ENCODE measurements around the gene PXDN. TPM values are rescaled to one million over a fixed set of nuclear protein-coding genes. Genes with fewer than 3 reads are reported as not detected.

Gene PXDN
- total and polyA plus RNA-seq, 2 of the 4 experiments (the other 2 are of a cell fraction), result 153 to 332 TPM

DNA sequence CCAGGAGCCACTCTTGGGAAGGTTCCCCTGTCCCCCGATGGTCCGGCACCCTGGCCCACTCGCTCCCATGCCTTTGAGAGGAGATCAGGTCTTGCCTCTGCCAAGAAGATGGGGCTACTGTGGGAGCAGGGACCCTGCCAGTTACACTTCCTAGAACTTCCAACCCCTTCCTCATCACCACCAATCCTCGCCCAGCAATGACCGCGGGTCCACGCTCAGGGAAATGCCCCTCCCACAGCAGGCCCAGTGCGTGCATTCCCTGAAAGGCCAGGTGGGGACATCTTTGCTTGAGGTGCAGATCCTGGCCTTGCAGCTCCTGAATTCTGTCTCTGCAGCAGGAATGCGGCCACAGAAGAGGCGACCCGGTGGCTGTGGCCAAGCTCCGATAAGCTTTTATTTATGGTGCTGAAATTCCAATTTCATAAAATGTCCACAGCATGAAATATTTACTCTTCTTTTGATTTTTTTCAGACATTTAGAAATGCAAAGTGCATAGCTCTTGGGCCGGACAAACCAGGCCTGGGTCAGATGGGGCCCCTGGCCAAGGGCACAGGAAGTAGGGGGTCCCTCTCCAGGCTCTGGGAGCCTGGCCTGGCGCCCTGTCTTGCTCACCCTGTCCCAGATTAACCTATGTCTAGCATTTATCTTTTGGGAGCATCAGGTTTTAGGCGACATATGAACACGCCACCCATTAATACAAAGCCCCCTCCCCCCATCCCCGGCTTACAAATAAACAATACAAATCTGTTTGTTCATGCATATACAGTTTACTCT is 29.8 kb downstream of the PXDN start:
- no peak overlapping the region for H2BK120ac ChIP-seq (ENCODE audit: low read depth, low read length)
- H2AK9ac ChIP-seq (replicated peaks; ENCODE audit: low read depth, low read length, poor library complexity), result no peak overlapping the region
- no peak overlapping the region for H3K18ac ChIP-seq (ENCODE audit: low read depth, low read length)
- no peaks in the 10 kb centered on the region for H3K9me3 ChIP-seq (ENCODE audit: control insufficient read depth, insufficient read depth, low read length)
- H3K9ac ChIP-seq (ENCODE audit: low read depth, low read length), result no peak overlapping the region
- POLR2A ChIA-PET (ENCODE audit: unreplicated experiment), result no interaction called here
- no peak for ATAC-seq (ENCODE audit: low read depth)
- no peaks in the 10 kb centered on the region for H3K27me3 ChIP-seq (ENCODE audit: control insufficient read depth, insufficient read depth, low read length)
- H2BK5ac ChIP-seq (ENCODE audit: low read depth, low read length, poor library complexity, severe bottlenecking), result no peak overlapping the region
- WGBS, 2 experiments (ENCODE audit: extremely low coverage in 2 of 2, insufficient read length in 1 of 2), result 92% methylated on average over 9 of the region's 17 CpGs; no CpG with 5 or more reads in 1 of the 2 experiments
- no peak overlapping the region for H3K14ac ChIP-seq (replicated peaks; ENCODE audit: low read depth, low read length)
- intact Hi-C loops (cut with micrococcal nuclease) (no loop called here), dilution Hi-C loops (cut with HindIII; ENCODE audit: low sequenced_read_pairs, unreplicated experiment) (no loop called here), in situ Hi-C loops (cut with MboI; ENCODE audit: low sequenced_read_pairs) (no loop called here)
- H3K4me1 ChIP-seq (ENCODE audit: control insufficient read depth, insufficient read depth, low read length), result peaks cover 11% of the 10 kb centered on the region
- H2BK20ac ChIP-seq (ENCODE audit: low read depth, low read length), result no peak overlapping the region
- no TSS peak for BruUV-seq (replicated peaks)
- H4K20me1 ChIP-seq (ENCODE audit: insufficient read depth, low read length), result peaks cover 95% of the 10 kb centered on the region
- H3K4me2 ChIP-seq (ENCODE audit: low read depth, low read length), result no peak overlapping the region
- TF ChIP-seq, protein P1, sequence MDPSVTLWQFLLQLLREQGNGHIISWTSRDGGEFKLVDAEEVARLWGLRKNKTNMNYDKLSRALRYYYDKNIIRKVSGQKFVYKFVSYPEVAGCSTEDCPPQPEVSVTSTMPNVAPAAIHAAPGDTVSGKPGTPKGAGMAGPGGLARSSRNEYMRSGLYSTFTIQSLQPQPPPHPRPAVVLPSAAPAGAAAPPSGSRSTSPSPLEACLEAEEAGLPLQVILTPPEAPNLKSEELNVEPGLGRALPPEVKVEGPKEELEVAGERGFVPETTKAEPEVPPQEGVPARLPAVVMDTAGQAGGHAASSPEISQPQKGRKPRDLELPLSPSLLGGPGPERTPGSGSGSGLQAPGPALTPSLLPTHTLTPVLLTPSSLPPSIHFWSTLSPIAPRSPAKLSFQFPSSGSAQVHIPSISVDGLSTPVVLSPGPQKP (IDR thresholded peaks at IDR 0.05; ENCODE audit: borderline replicate concordance, low read depth, low read length), result no peak
- H3K56ac ChIP-seq (ENCODE audit: extremely low read depth, insufficient read depth, low read length), result no peak overlapping the region
- H3K27ac ChIP-seq (ENCODE audit: insufficient read depth, low read length), result no peak overlapping the region
- no peak for DNase-seq
- H3K4ac ChIP-seq (ENCODE audit: low read depth, low read length), result no peak overlapping the region; the same call in 1 of the 2 replicates
- no peak overlapping the region for H2AFZ ChIP-seq (replicated peaks; ENCODE audit: low read length, poor library complexity)
- peaks cover 6% of the 10 kb centered on the region for H3K36me3 ChIP-seq (ENCODE audit: control insufficient read depth, insufficient read depth, low read length)
- peaks cover 7 to 80% of the 10 kb centered on the region in 2 experiments; a peak in 3 of 4 replicates for H3K79me1 ChIP-seq (ENCODE audit: low read depth in 1 of 2, low read length in 2 of 2)
- CTCF ChIA-PET, result no interaction called here
- peaks cover 46% of the 10 kb centered on the region for H3K9me1 ChIP-seq (ENCODE audit: insufficient read depth, low read length)
- no peak overlapping the region for H2BK15ac ChIP-seq (ENCODE audit: low read depth, low read length)
- H3K4me3 ChIP-seq (ENCODE audit: insufficient read depth, low read depth, low read length), result no peak overlapping the region
- no peak overlapping the region for H3K23ac ChIP-seq (ENCODE audit: low read depth, low read length)
- H2AK5ac ChIP-seq (ENCODE audit: low read depth, low read length), result no peak overlapping the region
- H4K91ac ChIP-seq (ENCODE audit: insufficient read depth, low read depth, low read length), result no peak overlapping the region
- H4K5ac ChIP-seq (ENCODE audit: low read depth, low read length), result no peak overlapping the region
- no peak overlapping the region for H4K8ac ChIP-seq (ENCODE audit: low read depth in 2 of 2, low read length in 2 of 2)
